ENCODE results near the gene FOXJ3.

Gene FOXJ3

DNA sequence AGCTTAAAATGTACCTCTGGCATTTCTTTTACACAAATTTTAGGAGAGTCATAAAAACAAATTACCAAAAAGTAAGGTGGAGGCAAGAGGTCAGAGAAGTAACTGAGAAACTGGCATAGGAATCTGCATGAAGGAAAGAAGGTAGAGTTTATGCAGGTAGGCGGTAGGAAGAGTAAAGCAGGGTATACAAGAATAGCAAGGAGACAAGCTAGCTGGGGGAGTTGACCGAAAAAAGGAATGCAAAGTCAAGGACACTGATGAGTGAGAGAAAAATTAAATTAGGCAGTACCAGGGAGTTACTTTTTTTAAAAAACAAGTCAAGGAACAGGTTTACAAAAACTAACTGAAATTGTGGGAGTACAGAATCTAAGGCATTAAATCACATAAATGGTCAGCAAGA lies 56.0 kb downstream of the FOXJ3 start:
- H3K4me3 ChIP-seq (ENCODE audit: low read depth, low read length): no peak overlapping the region
- POLR2A ChIA-PET: no interaction called here
- DNase-seq (ENCODE audit: low read depth, low spot score): no peak
- no peak for TF ChIP-seq CTCF (IDR thresholded peaks at IDR 0.05; ENCODE audit: insufficient read depth, low read length, missing control alignments)
- CTCF ChIA-PET: interaction anchor here (1.5 kb wide), 1 partner anchor 106 kb away, joined by 5 read pairs; no protein-coding TSS in a partner anchor

DNA sequence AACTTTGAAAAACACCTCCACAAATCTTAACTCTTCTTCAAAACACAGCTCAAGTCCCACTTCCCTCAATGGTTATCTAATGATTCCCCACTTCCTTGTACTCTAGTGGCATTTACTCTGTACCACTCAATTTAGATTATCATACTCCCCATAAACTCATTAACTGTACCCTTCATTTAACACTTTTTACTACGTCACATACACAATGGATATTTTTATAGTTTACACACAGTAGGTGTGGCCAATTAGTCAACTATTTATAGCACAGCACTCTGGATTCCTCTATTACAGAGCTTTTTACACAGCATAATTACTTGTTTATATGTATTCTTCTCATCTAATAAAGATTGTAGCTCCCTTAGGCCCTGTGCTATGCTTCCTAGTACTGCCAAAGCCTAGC lies 62.1 kb downstream of the FOXJ3 start:
- ChIA-PET POLR2A (no interaction called here), CTCF (interaction anchor here (0.9 to 1.5 kb wide), 3 partner anchors 9 to 99 kb away, joined by 3 to 4 read pairs (median 3); no protein-coding TSS in a partner anchor)
- H3K4me3 ChIP-seq (ENCODE audit: low read depth, low read length): no peak overlapping the region
- TF ChIP-seq CTCF (IDR thresholded peaks at IDR 0.05; ENCODE audit: insufficient read depth, low read length, missing control alignments): no peak
- no peak for DNase-seq (ENCODE audit: low read depth, low spot score)

DNA sequence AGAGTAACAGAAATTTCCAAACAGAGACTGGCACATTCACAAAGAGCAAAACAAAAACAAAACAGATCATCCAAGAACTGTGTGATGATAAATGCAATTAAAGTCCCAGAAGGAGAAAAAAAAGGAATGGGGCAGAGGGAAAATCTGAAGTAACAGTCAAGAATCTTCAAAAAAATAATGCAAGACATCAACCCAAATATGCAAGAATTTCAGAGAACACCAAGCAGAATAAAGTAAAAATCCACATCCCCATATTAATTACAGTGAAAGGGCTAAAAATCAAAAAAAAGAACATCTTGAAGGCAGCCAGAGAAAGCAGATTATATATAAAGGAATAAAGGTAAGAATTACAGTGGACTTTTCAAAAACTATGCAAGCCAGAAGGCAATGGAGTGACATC lies 67.1 kb downstream of the FOXJ3 start:
- DNase-seq (ENCODE audit: low read depth, low spot score): no peak
- no peak overlapping the region for H3K4me3 ChIP-seq (ENCODE audit: low read depth, low read length)
- ChIA-PET POLR2A (no interaction called here), CTCF (no interaction called here)
- TF ChIP-seq CTCF (IDR thresholded peaks at IDR 0.05; ENCODE audit: insufficient read depth, low read length, missing control alignments): no peak

- DNase-seq (ENCODE audit: low read depth, low spot score): no peak
- no peak overlapping the region for H3K4me3 ChIP-seq (ENCODE audit: low read depth, low read length)
- ChIA-PET CTCF (interaction anchor here (1.0 kb wide), 1 partner anchor 8 kb away, joined by 3 read pairs; no protein-coding TSS in a partner anchor), POLR2A (no interaction called here)
- TF ChIP-seq CTCF (IDR thresholded peaks at IDR 0.05; ENCODE audit: insufficient read depth, low read length, missing control alignments): no peak
These were observed 68.5 kb downstream of the FOXJ3 start for GRCh38 chr1:42266253-42267135.

GRCh38 chr1:42264511-42265190 lies 70.4 kb downstream of the FOXJ3 start:
- no peak overlapping the region for H3K4me3 ChIP-seq (ENCODE audit: low read depth, low read length)
- DNase-seq (ENCODE audit: low read depth, low spot score): no peak
- TF ChIP-seq CTCF (IDR thresholded peaks at IDR 0.05; ENCODE audit: insufficient read depth, low read length, missing control alignments): no peak
- ChIA-PET CTCF (interaction anchor here (1.4 to 1.5 kb wide), 2 partner anchors 8 to 91 kb away, joined by 3 read pairs; no protein-coding TSS in a partner anchor), POLR2A (no interaction called here)

DNA sequence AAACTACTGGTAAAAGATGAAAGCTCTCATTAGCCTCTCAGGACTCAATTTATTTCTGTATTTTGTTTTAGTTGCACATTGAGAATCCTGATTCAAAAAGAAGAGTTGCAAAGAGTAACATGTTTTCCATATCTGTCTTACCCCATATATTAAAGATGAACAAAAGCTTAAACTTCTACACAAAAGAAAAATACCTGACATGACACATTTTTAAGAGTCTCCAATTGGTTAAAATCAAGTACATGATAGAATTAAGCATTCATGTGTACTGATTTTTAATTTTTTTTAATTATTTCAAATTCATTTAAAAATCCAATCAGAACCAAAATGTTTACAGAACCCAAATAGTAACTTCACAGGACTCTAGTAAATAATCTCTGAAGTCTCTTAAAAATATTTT lies 72.0 kb downstream of the FOXJ3 start:
- H3K4me3 ChIP-seq (ENCODE audit: low read depth, low read length): no peak overlapping the region
- no peak for TF ChIP-seq CTCF (IDR thresholded peaks at IDR 0.05; ENCODE audit: insufficient read depth, low read length, missing control alignments)
- POLR2A ChIA-PET: no interaction called here
- no peak for DNase-seq (ENCODE audit: low read depth, low spot score)
- CTCF ChIA-PET: interaction anchor here (2.0 kb wide), 1 partner anchor 12 kb away, joined by 6 read pairs; no protein-coding TSS in a partner anchor
